GM19025 (cell line): ENCODE data around the gene MRPL52.
"Not testable (repeated sequence)": the region's sequence is repeated elsewhere in the genome, so short reads cannot be mapped to it uniquely, and the experiment has no call there.

Experiments
- ATAC-seq: cut with Tn5 transposase; IDR thresholded peaks from one replicate; pipeline ENCODE4 v1.9.1; 2021; ENCODE audit warnings: mild to moderate bottlenecking, low read depth, moderate library complexity; ENCODE audit not compliant: unreplicated experiment

MRPL52 gene

DNA sequence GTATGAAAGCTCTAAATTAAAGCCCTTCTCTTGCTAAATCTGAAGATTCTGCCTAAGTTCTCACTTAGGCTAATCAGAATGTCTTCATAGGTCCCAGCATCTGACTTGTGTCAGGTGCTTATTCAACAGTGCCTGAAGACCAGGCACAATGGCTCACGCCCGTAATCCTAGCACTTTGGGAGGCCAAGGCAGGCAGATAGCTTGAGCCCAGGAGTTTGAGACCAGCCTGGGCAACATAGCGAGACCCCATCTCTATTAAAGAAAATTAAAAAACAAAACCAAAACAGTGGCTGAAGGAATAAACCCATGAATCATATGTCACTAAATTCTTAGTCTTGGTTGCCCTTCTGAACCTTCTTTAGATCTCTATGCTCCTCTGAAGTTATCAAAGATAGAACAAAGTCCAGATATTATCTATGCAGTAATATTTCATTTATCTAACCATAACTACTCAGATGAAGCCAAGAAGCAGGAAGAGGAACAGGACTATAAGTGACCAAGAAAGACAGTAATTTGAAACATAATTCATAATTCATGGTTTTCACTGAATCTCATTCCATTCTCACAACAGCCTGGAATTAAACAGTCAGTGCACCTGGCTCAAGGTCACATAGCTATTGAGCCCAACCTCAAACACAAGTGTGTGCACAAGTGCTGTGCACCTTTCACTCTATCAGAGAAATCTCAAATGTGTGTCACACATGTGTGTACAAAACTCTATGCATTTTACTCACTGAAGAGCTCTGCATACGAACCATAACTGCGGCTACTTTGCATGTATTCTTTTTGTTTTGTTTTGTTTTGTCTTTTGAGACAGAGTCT lies 21.1 kb upstream of the MRPL52 start:
- no peak for ATAC-seq

DNA sequence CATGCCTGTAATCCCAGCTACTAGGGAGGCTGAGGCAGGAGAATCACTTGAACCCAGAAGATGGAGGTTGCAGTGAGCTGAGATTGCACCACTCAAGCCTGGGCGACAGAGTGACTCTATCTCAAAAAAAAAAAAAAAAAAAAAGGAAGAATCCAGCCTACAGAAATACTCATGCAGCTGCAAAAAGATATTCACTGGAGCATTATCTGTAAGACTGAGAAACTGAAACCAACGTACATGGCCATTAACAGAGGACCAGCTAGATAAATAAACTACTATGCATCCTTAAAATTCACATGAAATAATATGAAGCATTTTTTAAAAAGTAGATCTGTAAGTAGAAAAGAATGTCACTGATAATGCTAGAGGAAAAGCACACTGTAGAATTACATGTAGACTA lies 18.0 kb upstream of the MRPL52 start:
- no peak for ATAC-seq

DNA sequence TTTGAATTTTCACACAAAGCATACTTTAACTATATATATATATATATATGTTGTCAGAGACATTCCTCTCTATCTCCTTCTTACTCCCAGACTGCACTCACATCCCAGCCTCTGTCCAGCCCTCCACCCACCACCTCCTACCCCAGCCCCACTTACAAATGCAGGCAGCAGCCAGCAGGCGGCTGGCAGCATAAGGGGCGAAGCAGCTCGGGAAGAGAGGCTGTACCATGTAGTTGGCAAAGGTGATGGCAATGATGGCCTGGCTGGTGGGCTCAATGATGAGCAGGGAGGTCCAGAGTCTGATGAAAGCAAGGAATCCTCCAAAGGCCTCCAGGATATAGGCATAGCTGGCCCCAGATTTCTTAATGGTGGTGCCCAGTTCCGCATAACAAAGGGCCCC lies 16.9 kb upstream of the MRPL52 start:
- ATAC-seq: no peak

DNA sequence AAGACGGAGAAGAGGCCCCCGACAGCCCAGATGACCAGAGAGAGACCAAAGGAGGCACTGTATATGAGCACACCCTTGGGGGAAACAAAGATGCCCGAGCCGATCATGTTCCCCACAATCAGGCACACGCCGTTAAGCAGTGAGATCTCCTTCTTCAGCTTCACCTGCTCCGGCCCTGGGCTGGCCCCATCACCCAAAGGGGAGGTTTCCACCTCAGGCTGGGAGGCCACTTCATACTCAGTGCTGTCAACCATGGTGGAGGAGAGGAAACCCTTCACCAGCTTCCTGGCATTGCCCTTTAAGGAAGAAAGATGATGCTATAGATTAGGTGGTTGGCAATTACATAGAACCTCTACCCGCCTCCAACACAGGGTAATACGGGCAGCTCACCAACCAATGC lies 16.5 kb upstream of the MRPL52 start:
- ATAC-seq: no peak

- ATAC-seq: no peak
These were observed 15.3 kb upstream of the MRPL52 start for GRCh38 chr14:22814373-22814772.

DNA sequence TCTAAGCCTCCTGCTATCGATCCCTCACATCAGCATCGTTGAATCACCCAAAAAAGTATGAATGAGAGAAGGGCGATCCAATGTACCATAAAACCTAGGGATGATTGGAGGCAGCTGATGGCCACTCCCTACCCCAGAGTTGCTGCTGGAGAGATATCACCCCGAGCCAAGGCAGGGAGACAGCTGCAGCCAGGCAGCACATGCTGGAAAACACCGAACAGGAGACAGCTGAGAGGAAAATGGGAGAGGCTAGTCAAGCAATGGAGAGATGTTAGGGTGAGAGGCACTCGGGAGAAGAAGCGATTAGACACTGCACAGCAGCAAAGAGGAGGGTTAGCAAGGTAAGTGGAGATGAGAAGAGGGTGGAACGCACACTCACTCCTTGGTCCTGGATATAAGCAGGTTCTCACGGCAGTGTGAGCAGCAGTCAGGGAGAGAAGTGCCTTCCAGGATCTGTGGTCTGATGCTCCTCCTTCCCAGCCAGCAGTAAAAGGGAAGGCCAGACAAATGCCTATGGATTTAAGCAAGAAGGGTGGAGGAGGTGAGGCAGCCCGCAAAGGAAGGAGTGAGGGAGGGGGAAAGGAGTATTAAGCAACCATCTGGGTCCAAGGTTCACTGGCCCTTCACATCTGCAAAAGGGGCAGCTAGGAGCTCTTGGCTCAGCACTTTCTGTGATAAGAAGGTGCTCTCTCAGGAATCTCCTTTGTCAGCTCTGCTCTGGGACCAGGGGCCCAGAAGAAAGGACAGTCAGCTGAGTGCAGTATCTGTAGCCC lies 14.6 kb upstream of the MRPL52 start, which contains the start of gene SLC7A7:
Gene SLC7A7 (minus strand): TSS at position 495 of the 773 bp plus-strand sequence. CDS start 2,037 bp downstream, outside the sequence.
- no peak for ATAC-seq

DNA sequence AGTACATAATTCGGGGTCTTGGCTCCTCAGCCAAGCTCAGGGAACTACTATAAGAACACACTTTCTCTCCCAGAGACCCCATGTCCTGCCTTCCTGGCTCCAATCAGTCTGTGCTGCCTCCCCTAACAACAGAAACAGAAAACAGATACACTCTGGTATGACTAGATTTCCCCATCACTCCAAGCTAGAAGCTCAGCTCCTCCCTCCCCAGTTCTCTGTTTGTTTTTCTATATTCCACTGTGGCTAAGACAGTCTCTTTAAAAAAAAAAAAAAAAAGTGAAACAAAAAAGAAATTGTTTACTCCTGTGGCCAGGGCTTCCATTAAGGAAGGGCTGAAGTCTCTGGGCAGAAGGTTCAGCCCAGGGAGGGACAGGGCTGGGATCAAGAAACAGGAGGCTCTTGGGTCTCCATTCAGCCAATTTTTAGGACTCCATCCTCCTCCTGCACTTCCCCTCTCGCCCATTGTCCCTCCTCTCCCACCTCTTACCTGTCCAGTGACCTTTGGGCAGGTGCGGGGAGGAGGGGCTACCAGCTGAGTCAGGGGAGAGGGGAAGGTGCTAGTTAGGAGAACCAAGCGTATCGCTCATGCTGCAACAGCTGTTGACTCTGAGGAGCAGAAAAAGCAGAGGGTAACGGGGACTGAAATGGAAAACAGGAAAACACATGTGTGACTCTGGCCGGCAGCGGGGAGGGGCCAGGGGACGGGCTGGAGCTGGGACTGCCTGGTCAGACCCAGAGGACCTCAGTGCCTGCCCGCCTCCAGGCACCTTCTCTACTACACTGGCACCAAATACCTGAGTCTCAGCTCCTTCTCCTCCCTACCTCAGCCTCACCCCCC lies 10.3 kb upstream of the MRPL52 start:
- no peak for ATAC-seq

DNA sequence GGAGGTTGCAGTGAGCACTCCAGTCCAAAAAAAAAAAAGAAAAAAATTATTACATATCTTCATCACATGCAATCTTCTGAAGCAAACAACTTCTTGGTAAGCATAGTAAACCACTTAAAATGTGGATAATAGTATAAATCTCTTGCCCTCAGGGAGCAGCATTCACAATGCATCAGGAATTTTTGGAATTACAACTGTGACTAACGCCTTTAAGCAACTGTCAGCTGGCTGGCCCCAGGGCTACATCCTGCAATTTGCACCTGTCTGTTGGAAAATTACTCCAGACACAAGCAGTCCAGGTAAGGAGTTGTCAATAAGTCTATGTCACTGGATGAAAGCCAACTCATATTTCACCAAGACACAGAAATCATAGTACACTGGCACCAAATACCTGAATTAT lies 9.0 kb upstream of the MRPL52 start:
- no peak for ATAC-seq

DNA sequence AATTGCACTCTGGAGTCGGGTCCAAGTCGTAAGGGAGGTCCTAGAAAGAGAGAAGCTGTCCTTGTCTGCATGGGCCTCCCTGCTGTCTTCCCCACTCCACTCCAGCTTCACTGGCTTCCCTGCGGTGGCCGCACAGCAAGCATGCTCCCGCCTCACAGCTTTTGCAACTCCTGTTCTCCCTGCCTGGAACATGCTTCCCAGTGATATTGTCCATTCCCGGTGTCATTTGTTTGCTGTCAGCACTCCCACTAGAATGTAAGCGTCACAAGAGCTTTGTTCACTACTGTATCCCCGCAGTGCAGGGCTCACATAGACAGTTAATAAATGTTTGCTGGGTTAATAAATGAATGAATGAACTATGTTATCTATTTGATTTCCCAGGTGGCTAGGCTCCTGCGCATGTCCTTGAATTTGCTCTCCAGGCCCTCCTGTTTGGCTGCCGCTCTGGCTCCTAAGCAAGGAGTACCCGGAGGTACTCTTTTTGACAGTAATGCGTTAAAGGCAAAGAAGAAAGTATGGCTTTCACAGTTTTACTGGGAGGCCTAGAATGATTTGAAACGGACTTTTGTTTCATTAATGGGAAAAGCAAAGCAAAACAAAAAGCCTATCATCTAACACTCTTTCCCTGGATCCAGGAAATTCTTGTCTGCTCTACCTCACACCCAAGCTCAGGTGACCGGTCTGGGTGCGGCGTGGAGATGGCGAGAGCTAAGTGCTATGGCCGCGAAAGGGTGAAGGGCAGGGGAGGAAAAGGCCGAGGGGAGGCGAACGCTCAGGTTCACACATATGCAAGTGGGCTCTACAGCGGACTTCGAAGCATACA lies 8.3 kb upstream of the MRPL52 start:
- no peak for ATAC-seq

GRCh38 chr14:22822016-22822570 lies 7.6 kb upstream of the MRPL52 start:
- ATAC-seq: no peak

DNA sequence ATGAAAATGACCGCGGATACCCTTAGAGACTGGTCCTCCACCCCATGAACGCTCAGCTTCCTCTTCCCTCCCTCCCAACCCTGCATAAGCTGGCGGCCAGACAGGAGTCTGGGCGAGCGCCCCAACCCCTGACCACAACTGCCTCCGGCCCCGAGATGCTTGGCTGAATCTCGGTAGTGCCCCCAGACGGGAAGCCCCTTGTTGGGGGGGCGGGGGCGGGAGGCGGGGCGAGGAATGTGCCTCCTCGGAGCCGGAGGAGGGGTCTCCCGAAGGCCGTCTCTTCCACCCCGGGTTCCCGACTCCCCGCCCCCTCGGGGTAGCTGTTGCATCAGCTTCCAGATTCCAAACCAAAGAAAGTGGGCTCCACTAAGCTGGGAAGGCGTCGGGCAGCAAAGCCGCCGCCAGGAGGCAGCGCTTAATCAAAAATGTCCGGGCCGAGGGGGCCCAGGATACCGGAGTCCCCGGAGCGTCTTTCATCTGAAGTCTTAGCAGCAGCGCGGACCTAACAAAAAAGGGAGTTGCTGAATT lies 7.1 kb upstream of the MRPL52 start:
- peak; percentile 44 for ATAC-seq

DNA sequence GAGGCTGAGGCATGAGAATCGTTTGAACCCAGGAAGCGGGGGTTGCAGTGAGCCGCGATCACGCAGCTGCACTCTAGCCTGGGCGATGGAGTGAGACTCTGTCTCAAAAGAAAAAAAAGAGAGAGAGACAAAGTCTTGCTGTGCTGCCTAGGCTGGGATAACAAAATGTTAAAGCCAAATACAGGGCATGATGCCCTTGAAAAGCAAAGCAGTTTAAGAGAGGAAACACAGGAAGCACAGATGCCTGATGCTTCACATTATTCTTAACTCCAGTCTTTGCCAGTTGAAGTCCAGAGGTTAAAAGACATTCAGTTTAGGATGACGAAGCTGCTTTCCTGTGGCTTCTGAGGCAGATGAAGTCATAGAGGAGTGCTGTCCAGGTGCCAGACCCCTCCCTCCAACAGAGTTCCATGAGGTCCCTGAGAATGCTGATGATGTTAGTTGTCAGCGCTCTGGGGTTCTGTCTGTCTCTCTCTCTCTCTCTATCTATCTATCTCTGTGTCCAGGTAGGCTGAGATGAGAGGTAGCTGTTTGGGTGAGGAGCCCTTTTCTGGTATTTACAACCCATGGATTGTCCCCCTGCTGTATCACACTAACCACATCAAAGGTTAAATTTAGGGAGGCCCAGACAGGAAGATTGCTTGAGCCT lies 4.9 kb upstream of the MRPL52 start:
- no peak for ATAC-seq

- ATAC-seq: not testable (repeated sequence)
These were observed 519 bp upstream of the MRPL52 start for GRCh38 chr14:22829076-22829660.

DNA sequence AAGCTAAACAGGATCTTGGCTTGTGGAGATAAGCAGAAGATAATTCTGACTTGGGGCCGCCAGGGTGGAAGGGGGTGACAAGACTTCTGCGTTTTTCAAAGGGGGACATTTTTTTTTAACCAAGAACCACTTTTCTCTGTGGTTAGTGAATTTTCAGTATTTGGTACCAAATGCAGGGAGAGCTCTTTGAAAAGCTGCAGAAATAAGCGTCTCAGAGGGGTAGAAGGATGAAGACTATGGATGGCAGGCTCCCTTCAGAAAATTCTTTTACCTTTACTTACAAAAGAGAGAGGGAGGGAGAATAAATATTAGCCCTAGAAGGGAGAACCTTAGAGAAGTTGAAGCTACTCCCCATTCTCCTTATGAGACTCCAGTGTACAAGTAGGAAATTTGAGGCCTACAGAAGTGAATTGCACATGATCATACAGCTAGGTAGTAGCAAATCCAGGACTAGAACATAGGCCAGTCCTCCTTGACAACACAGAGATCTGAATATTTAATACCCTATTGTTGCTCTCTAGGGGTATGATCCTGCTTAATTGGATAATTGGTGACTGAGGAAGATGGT lies 840 bp downstream of the MRPL52 start:
- ATAC-seq: no peak

DNA sequence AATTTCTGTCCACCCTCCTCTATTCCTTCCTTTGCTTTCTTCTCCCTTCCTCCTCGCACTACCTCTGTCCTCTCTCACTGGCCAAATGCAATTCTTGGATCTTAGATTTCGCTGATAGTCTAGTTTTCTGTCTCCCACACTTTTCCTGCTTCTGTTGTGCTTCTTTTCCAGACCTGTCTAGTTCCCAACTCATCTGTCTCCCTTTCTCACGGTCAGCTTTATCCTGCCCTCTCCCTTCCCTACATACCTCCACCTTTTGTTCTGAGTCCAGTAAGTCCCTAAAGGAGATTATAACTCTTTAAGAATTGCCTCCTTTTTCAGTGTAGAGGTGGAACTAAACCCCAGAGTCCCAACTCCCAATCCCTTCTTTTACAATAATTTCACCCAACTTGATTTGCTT lies 5.8 kb downstream of the MRPL52 start:
- ATAC-seq: no peak

DNA sequence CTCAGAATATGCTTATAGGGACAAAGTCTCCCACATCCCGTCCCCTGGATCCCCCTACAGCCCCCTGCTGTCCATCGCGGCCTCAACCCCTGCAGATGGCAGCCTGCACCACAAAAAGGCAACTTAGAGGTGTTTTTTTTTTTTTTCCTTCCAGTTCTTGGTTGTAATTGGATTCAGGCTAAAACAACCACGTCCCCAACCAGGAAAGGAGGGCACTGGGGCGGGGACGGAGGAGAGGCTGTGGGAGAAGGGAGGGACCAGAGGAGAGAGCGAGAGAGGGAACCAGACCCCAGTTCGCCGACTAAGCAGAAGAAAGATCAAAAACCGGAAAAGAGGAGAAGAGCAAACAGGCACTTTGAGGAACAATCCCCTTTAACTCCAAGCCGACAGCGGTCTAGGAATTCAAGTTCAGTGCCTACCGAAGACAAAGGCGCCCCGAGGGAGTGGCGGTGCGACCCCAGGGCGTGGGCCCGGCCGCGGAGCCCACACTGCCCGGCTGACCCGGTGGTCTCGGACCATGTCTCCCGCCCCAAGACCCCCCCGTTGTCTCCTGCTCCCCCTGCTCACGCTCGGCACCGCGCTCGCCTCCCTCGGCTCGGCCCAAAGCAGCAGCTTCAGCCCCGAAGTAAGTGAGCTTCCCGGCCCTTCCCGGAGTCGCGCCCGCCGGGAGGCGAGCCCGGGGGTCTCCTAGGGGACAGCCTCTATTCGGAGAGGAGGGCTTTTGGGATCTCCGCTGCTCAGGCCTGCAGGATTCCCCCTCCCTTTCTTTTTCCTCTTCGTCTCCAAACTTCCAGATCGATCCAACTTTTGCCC lies 6.8 kb downstream of the MRPL52 start, which contains the start of gene MMP14:
Gene MMP14 (plus strand): TSS at position 285 of the 813 bp plus-strand sequence. CDS start 233 bp downstream, at position 518.
- ATAC-seq: no peak

- no peak for ATAC-seq
These were observed 7.5 kb downstream of the MRPL52 start for GRCh38 chr14:22837114-22837749.
